NCI-H1417 treated with DMSO at 0.1 percent for 48 hours (cell line): ENCODE data around the gene ARL2BP.
"Not testable (repeated sequence)": the region's sequence is repeated elsewhere in the genome, so short reads cannot be mapped to it uniquely, and the experiment has no call there.

Source experiments
- DNase-seq: peaks from one replicate; lab custom pipeline; 2025; lab: John Stamatoyannopoulos, UW

Gene ARL2BP

DNA sequence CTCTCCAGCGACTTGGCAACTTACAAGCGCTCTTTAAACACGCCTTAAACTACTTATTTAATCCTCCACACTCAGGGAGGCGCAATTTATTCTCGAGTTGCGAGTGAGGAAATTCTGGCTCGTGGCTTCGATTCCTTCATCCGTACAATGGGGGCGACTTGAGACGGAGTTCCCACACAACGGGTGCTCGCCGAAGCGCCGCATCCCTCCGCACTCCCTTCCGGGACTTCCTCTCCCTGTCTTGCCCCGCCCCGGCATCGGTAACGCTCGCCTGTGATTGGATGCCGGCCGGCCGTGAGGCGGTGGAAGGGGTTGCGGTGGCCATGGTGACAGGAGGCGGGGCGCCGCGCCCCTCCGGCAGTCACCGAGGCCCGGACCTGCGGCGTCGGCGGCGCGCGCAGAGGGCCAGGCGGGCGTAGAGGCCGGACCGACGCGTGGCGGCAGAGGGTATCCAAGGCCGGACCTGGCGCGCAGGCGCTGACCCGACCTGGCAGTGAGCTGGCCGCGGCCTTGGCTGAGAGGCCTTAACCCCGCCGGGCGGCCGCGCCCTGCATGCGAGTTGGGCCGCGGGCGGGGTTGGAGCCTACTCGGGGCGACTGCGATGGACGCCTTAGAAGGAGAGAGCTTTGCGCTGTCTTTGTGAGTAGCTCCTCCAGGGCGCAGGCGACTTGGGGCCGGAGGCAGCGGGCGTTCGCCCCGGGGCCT is at the start of gene ARL2BP:
Gene ARL2BP, plus strand, starts transcription at position 493 of the 705 bp plus-strand sequence. Its CDS starts 109 bp downstream, at position 602.
- DNase-seq: peak; percentile 91

DNA sequence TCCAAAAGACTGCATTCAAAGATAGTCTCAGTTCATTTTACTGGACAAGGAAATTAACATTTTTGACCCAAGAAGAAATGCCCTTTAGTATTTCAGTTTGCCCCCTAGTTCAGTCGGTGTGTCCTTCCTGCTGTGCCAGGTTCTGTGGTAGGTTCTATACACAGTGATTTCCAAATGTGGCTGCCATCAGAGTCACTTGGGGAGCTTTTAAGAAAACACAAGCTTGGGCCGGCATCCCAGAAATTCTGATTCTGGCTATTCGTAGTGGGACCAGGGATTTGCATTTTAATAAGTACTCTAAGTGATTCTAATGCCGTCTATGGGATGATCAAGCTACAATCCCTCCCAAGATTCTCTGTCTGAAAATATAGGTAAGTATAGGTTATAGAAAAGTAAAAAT is 48.8 kb upstream of the ARL2BP start:
- no peak for DNase-seq

DNA sequence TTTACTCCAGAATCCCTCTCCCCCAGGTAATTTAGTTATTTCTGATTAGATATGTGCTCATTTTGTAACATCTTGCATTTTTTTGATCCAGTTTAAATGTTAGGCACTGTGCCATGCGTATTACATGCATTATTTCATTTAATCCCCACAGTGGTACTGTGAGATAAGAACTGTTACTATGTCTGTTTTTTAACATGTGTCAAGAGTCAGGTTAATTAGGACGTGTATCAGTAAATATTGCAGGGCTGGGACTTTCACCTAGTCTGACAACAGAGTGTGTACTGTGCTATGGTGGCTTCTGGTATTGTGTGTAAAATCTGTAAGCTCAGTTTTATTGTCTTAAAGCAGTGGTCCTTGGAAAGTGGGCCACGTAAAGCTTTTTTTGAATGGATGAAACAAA is 48.3 kb upstream of the ARL2BP start:
- no peak for DNase-seq

DNA sequence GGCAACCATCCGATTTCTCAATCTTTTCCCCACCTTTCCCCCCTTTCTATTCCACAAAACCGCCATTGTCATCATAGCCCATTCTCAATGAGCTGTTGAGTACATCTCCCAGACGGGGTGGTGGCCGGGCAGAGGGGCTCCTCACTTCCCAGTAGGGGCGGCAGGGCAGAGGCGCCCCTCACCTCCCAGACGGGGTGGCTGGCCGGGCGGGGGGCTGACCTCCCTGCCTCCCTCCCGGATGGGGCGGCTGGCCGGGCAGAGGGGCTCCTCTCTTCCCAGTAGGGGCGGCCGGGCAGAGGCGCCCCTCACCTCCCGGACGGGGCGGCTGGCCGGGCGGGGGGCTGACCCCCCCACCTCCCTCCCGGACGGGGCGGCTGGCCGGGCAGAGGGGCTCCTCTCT is 44.7 kb upstream of the ARL2BP start:
- DNase-seq: not testable (repeated sequence)

GRCh38 chr16:57200926-57201325 is 44.1 kb upstream of the ARL2BP start:
- not testable (repeated sequence) for DNase-seq

DNA sequence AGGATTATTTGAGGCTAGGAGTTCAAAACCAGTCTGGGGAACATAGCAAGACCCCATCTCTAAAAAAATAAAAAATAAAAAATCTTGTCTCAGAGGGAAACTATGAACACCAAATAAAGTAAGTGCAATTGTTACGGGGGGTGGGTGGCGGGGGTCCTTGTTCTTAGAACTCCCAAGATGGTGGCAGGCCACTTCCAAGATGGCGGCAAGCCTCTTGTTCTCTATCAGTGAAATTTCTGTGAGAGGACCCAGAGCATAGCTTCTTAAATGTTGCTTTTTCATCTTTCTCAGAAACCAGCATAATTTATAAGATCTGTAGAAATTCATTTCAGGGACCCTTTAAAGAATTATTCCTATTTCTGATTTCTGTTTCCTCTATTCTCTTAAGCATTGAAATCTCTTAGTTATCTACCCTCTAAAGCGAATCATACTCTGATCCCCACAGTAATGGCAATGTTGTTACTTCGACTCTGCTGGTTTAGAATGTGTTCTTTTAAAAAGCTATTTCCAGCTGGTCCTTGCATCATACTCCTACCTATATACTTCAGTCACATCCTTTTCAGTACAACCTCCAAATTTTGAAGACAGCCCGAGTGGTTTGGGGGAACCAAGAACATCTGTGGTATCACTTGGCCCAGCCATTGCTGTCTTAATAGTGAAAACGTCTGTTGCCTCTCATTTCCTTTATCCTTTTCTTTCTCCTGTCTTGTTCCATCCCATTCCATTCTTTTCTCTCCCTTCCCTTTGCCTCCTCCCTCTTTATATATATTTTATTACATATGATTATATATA is 42.8 kb upstream of the ARL2BP start:
- no peak for DNase-seq

- DNase-seq: no peak
Observed at GRCh38 chr16:57203451-57203850, 41.6 kb upstream of the ARL2BP start.

- DNase-seq: no peak
Observed at GRCh38 chr16:57204675-57205074, 40.4 kb upstream of the ARL2BP start.

DNA sequence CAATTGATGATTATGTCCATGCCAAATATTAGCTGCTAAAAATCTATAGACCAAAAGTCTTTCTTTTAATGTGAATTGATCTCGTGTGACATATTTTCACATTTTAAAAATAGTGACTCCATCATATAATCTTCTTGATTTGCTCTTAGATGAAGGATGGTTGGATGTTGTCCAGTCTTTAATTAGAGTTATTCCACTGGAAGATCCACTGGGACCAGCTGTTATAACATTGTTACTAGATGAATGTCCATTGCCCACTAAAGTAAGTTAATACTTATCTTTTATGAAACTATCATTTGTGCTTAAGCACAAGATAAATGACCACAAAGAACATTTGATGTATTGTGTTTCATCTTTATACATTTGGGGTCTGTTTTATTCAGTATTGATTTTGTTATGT is 36.1 kb upstream of the ARL2BP start:
- DNase-seq: no peak

DNA sequence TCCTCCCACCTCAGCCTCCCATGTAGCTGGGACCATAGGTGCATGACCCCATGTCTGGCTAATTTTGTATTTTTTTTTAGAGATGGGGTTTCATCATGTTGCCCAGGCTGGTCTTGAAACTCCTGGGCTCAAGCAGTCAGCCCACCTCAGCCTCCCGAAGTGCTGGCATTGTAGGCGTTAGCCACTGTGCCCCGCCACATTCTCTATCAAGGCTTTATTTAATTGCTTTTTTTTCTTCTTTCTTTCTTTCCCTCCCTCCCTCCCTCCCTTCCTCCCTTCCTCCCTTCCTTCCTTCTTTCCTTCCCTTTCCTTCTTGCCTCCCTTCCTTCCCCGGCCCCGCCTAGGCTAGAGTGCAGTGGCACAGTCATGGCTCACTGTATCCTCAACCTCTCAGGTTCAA is 35.3 kb upstream of the ARL2BP start:
- no peak for DNase-seq

DNA sequence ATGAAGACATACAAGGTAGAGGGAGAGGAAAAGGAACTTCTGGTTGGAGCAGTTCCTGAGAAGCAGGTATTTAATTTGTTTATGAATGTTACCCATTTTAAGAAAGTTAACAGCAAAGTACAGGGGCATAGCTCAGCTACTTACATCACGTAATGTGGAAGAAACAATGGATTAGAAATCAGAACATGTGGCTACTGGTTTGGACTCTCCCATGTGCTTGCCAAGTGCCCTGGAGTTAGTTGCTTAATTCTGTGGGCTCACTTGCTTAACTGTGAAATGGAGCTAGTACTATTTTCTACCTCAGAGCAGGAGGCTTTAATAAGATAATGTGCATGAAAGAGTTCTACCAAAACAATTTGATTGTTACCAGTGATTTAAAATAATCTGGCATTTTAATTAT is 31.6 kb upstream of the ARL2BP start:
- DNase-seq: no peak

- DNase-seq: no peak
Observed at GRCh38 chr16:57216968-57217367, 28.1 kb upstream of the ARL2BP start.

DNA sequence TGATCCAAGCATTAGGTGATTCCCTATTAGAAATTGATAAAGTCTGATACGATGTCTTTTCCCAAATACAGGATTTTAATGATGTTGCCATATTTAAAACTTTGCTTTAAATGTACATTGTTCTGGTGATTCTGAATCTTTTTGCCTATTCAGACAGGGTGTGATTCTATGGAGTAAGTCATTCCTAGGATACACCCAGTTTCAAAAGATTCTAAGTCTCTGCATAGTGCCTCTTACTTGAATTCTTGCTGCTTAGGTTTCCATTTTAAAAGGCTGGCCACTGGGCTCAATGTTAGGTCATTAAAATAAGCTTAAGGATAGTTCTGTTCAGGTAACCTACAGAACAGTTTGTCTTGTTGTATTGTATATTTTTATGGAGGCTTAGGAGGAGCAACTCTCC is 22.0 kb upstream of the ARL2BP start:
- DNase-seq: no peak

GRCh38 chr16:57224651-57225335 is 20.3 kb upstream of the ARL2BP start:
- no peak for DNase-seq

DNA sequence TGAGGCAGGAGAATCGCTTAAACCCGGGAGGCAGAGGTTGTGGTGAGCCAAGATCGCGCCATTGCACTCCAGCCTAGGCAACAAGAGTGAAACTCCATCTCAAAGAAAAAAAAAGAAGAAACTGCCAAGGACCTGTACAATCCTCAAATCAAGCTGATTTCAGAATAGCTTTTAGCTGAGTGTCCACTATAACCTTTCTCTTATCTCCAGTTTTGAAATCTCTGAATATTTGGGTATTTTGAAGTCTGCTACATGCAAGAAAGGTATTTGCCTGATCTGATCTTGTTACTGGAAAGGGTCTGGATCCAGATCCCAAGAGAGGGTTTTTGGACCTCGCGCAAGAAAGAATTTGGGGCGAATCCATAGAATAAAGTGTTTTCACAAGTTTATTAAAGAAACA is 19.1 kb upstream of the ARL2BP start:
- DNase-seq: no peak

DNA sequence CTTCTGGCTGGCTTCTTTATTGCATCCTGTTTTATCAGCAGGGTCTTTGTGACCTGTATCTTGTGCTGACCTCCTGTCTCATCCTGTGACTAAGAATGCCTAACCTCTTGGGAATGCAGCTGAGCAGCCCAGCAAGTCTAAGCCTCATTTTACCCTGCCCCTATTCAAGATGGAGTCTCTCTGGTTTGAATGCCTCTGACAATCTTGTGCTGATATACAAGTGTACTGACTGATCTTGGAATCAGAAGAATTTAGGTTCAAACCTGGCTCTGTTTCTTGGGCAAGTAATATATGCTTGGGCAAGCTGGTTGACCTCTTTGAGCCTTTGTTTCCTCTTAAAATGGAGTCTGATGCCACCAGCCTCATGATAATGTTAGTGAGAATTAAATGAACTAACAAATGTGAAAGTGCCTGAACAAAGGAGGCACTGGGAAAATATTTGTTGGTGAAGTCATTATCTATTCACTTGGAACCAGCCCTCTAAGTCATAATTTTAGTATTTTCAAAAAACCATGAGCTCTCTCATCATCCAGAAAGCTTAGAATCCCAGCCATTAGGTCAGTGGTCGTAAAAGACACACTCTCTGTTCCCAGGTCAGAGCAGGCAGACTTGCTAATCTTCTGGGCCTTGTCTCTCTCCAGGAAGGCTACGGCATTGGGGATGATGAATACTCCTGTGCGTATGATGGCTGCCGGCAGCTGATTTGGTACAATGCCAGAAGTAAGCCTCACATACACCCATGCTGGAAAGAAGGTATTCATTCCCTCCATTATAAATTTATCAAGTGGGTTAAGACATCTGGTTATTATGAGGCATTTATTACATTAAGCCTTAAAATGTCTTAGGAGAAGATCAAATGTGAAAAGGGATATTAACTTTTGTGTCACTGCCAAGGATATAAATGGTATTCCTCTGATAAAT is 18.1 kb upstream of the ARL2BP start:
- DNase-seq: no peak

- DNase-seq: no peak
Observed at GRCh38 chr16:57229079-57229478, 16.0 kb upstream of the ARL2BP start.

- no peak for DNase-seq
Observed at GRCh38 chr16:57231821-57232350, 13.2 kb upstream of the ARL2BP start.

- no peak for DNase-seq
Observed at GRCh38 chr16:57233944-57234706, 10.9 kb upstream of the ARL2BP start.

DNA sequence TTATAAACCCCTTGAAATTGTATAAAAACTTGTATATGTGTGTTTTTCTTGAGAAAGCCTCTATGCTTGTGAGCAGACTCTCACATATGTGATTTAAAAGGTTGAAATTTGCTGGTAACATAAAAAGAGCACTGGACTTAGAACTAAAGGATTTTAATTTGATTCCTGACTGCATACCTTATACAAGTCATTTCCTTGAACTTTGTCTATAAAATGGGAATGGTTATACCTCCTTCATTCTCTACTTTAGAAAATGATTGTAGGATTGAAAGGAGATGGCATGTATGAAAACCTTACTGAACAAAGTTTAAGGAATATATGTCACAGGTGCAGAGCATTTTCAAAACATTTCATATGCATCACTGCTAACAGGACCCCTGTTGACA is 10.4 kb upstream of the ARL2BP start:
- DNase-seq: no peak
